HL-60 (cell line): ENCODE measurements around the gene MYO1A.

Experiments
- TF ChIP-seq, protein P1 (sequence below): IDR thresholded peaks from one replicate; pipeline ENCODE4 v1.5.1; 2011; ENCODE audit warnings: low read length, control low read depth, inconsistent platforms; ENCODE audit not compliant: insufficient read depth
- TF ChIP-seq, protein P2 (sequence below): IDR thresholded peaks from 2 replicates; pipeline ENCODE4 v1.6.1; 2012; ENCODE audit warnings: low read depth; ENCODE audit not compliant: insufficient replicate concordance

DNA sequence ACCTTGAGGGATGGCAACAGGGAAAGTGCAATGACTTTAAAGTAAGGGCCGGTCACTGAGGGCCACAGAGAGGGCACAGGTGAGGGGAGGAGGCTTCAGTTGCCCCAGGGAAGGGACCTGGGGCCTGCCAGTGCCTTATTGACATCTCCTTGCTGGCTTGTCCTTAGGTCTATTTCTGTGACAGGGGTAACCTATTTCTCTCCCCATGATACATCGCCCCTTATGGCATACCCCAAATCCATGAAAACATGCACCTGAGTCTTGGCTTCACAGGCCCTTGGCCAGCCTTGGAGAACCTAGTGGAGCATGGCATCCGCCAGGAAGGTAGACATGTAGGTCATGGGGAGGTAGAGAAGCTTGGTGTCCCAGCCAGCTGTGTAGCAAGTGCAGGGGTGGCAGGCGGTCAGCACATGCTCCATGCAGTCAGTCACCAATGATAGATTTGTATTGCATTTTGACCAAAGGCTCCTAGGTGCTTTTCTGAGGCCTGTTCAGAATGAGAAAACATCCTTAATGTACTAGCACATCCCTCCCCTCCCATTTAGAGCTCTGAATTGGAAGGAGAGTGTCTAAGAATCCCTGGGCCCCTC lies 68.9 kb downstream of the MYO1A start:
- TF ChIP-seq, protein P1, sequence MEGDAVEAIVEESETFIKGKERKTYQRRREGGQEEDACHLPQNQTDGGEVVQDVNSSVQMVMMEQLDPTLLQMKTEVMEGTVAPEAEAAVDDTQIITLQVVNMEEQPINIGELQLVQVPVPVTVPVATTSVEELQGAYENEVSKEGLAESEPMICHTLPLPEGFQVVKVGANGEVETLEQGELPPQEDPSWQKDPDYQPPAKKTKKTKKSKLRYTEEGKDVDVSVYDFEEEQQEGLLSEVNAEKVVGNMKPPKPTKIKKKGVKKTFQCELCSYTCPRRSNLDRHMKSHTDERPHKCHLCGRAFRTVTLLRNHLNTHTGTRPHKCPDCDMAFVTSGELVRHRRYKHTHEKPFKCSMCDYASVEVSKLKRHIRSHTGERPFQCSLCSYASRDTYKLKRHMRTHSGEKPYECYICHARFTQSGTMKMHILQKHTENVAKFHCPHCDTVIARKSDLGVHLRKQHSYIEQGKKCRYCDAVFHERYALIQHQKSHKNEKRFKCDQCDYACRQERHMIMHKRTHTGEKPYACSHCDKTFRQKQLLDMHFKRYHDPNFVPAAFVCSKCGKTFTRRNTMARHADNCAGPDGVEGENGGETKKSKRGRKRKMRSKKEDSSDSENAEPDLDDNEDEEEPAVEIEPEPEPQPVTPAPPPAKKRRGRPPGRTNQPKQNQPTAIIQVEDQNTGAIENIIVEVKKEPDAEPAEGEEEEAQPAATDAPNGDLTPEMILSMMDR: no peak
- TF ChIP-seq, protein P2, sequence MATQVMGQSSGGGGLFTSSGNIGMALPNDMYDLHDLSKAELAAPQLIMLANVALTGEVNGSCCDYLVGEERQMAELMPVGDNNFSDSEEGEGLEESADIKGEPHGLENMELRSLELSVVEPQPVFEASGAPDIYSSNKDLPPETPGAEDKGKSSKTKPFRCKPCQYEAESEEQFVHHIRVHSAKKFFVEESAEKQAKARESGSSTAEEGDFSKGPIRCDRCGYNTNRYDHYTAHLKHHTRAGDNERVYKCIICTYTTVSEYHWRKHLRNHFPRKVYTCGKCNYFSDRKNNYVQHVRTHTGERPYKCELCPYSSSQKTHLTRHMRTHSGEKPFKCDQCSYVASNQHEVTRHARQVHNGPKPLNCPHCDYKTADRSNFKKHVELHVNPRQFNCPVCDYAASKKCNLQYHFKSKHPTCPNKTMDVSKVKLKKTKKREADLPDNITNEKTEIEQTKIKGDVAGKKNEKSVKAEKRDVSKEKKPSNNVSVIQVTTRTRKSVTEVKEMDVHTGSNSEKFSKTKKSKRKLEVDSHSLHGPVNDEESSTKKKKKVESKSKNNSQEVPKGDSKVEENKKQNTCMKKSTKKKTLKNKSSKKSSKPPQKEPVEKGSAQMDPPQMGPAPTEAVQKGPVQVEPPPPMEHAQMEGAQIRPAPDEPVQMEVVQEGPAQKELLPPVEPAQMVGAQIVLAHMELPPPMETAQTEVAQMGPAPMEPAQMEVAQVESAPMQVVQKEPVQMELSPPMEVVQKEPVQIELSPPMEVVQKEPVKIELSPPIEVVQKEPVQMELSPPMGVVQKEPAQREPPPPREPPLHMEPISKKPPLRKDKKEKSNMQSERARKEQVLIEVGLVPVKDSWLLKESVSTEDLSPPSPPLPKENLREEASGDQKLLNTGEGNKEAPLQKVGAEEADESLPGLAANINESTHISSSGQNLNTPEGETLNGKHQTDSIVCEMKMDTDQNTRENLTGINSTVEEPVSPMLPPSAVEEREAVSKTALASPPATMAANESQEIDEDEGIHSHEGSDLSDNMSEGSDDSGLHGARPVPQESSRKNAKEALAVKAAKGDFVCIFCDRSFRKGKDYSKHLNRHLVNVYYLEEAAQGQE: no peak
